Breast epithelium (tissue), 4 donors: ENCODE data around the gene TGDS. TPM values are rescaled to one million over a fixed set of nuclear protein-coding genes. Genes with fewer than 3 reads are reported as not detected.

Source experiments
- DNase-seq, 2 donors: peaks; one replicate each; pipeline ENCODE4 v3.0.0-alpha.2; 2019; ENCODE audit warnings: low spot score in 2 of 2
- H3K27ac ChIP-seq, 2 donors: fragments of 200-600 bp; sonication (generic) in 1 of 2; one replicate each; pipeline ENCODE4 v1.5.1; 2016 to 2019; ENCODE audit warnings: mild to moderate bottlenecking in 1 of 2
- H3K27me3 ChIP-seq, 2 donors: fragments of 200-600 bp; sonication (generic) in 1 of 2; one replicate each; pipeline versions ENCODE4 v1.5.1 to v1.6.0; 2017 to 2019; ENCODE audit warnings: control low read depth in 1 of 2, mild to moderate bottlenecking in 1 of 2
- H3K36me3 ChIP-seq: fragments of 200-600 bp; one replicate; pipeline ENCODE4 v1.5.1; 2019
- H3K4me1 ChIP-seq, 2 donors: fragments of 200-600 bp; sonication (generic); one replicate each; pipeline ENCODE4 v1.5.1; 2016 to 2019; ENCODE audit warnings: control low read depth in 1 of 2
- H3K4me3 ChIP-seq, 3 donors: fragments of 200-600 bp; sonication (generic); 1 replicate in 2 of 3; 2 replicates in 1 of 3; pipeline ENCODE4 v1.5.1; 2016 to 2019; ENCODE audit warnings: mild to moderate bottlenecking in 3 of 3, moderate library complexity in 2 of 3
- H3K9me3 ChIP-seq, 2 donors: fragments of 200-600 bp; sonication (generic) in 1 of 2; one replicate each; pipeline ENCODE4 v1.5.1; 2016 to 2019; ENCODE audit warnings: control low read depth in 1 of 2
- CTCF ChIP-seq, 3 donors: fragments of 450-650 bp; IDR thresholded peaks; one replicate each; pipeline ENCODE4 v1.5.1; 2016 to 2017; ENCODE audit warnings: antibody characterized with exemption in 3 of 3, mild to moderate bottlenecking in 3 of 3, moderate library complexity in 3 of 3
- POLR2A ChIP-seq: fragments of 450-650 bp; IDR thresholded peaks from one replicate; pipeline ENCODE4 v1.6.1; 2016; ENCODE audit warnings: antibody characterized with exemption, mild to moderate bottlenecking, moderate library complexity
- POLR2AphosphoS5 ChIP-seq, 3 donors: sonication (generic); formaldehyde crosslinking; IDR thresholded peaks; one replicate each; pipeline ENCODE4 v1.6.1; 2017; ENCODE audit warnings: antibody characterized with exemption in 3 of 3
- intact Hi-C: fragments of 100-400 bp; cut with DNase I; formaldehyde crosslinking; loops from one replicate; pipeline ENCODE4 v1.15.1; 2023; ENCODE audit warnings: low total_unique reads
- total RNA-seq, 3 donors: library from RNA; depleted of rRNA; stranded (reverse); fragments of >200 nt; gene quantifications; one replicate each; pipeline ENCODE4 v1.1.0, GENCODE V29; 2016

The TGDS gene
- total RNA-seq, 3 donors from 2014 or later: 12.1 to 21.2 (median 12.5) TPM

- Histone ChIP-seq H3K4me1 (no peaks in the 10 kb centered on the region), H3K4me3 (peak overlapping the region; percentile 63 to 74 (median 72)), H3K27me3 (no peaks in the 10 kb centered on the region), H3K9me3 (no peaks in the 10 kb centered on the region), H3K36me3 (no peaks in the 10 kb centered on the region), H3K27ac (peak overlapping the region; percentile 91 to 94)
- intact Hi-C loops: no loop called here
- TF ChIP-seq POLR2AphosphoS5 (IDR thresholded peaks at IDR 0.05) (no peak), POLR2A (no peak), CTCF (IDR thresholded peaks at IDR 0.05) (no peak)
- DNase-seq: no peak
These were observed 47.6 kb downstream of the TGDS start for GRCh38 chr13:94548382-94548781.

DNA sequence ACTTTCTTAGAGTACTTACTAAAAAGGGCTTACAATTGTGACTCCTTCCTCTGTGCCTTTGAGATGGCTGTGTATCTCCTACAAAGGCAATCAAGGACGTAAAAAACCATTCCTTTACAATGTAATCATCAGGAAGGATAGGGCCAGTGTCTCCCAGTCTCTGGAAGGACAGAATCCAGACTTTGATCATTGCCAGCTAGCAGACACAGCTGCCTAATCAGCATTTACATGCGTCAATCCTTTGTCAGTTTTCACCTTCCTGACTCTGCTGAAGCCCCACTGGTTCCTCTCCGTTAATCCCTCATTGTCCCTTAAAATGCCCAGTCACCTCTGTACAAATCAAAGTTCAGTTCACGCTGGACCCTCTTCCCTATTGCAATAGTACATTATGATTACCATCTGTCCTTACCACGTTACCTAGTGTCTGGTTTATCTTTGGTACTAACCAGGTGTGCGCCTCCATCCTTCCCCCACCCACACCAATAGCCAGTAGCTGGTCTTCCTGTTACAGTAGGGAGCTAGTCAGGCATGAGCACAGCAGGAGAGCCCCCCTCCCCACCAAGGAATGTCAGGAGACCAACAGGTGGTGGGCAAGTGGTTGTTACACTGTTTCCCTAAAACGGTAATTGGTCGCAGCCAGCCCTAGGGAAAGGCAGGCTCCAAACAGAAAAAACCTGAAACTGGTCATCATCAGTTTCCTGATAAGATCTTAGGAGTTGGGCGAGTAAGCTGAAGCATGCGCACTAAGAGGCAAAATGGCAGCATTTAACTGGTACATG is 49.7 kb downstream of the TGDS start:
- TF ChIP-seq POLR2A (no peak), CTCF (IDR thresholded peaks at IDR 0.05) (no peak), POLR2AphosphoS5 (IDR thresholded peaks at IDR 0.05) (no peak)
- Histone ChIP-seq H3K4me1 (no peaks in the 10 kb centered on the region), H3K9me3 (no peaks in the 10 kb centered on the region), H3K27ac (no peak overlapping the region), H3K36me3 (no peaks in the 10 kb centered on the region), H3K4me3 (no peak overlapping the region), H3K27me3 (no peaks in the 10 kb centered on the region)
- intact Hi-C loops: no loop called here
- no peak for DNase-seq

DNA sequence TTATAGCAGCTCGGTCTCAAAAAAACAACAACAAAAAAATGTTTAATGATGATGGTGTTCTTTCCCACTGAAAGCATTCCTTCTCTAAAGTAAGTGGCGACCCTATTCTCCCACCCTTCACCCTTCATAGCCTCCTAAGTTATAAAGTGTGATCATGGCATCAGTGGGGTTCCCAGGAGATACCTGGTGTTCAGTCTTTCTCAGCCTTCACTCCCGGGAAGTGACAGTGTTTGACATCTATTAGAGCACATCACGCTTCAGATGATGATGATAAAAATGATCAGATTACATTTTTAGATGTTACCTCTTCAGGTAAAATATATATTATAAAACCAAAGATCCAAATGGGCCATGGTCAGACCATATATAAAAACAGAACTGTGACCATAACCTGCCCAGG is 51.0 kb downstream of the TGDS start:
- Histone ChIP-seq H3K27ac (no peak overlapping the region), H3K27me3 (no peaks in the 10 kb centered on the region), H3K4me1 (no peaks in the 10 kb centered on the region), H3K4me3 (no peak overlapping the region), H3K9me3 (no peaks in the 10 kb centered on the region), H3K36me3 (no peaks in the 10 kb centered on the region)
- TF ChIP-seq POLR2A (no peak), POLR2AphosphoS5 (IDR thresholded peaks at IDR 0.05) (no peak), CTCF (IDR thresholded peaks at IDR 0.05) (no peak)
- DNase-seq: no peak
- intact Hi-C loops: no loop called here

DNA sequence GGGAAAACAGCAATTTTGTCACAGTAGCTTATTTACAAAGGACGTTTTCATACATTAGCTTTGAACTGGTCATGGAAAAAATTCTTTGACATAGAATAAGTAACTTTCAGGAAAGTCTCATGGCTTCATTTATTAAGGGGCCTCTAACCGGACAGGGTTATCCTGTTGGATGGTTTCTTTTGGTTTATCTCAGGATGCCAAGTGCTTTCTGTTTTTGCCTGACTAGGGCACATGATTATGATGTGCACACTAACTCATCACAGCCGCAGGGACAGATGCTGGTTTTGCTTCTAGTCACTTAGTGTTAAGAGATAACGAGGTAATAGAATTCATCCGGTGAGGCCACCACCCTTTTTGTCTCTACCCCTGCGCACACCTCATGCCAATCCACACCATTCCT is 53.0 kb downstream of the TGDS start:
- intact Hi-C loops: no loop called here
- Histone ChIP-seq H3K27me3 (no peaks in the 10 kb centered on the region), H3K9me3 (no peaks in the 10 kb centered on the region), H3K4me1 (no peaks in the 10 kb centered on the region), H3K36me3 (no peaks in the 10 kb centered on the region), H3K4me3 (no peak overlapping the region), H3K27ac (no peak overlapping the region)
- TF ChIP-seq POLR2A: no peak
- DNase-seq: no peak

DNA sequence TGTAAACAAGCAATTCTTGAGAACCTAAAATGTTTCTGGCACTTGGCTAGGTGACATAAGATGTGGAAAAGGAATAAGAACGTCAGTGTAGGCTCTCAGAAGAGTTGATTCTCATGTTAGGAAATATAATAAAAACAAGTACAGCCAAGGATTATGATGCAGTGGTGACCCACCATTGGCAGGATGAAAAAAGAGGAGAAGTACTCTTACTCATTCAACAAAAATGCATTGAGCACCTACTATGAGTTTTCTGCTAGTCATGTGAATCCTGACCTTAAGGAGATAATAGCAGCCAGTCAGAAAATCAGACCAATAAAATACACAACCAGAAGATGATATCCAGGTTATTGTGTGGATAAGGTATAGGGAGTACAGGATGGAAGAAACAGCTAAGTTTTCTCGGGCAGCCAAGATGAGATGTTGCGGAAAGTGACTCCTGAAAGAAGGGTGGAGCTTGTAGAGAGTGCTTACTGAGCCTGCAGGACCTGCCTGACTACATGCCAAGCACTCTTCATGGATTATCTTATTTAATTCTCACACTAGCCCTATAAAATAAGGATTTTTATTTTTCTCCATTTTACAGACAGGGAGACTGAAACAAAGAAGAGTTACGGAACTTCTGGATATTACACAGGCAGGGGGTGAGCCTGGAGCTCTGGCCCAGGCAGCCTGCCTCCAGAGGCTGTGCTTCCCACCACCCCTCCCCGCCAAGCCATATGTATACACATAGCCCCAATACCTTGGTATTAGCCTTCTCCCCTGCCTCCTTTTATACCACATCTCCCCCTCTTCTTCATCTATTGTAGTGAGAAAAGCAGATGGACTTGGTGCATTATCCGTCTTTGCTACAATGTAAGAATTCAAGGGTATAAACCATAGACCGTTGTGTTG is 58.0 kb downstream of the TGDS start:
- intact Hi-C loops: no loop called here
- no peak for DNase-seq
- TF ChIP-seq POLR2A (no peak), CTCF (IDR thresholded peaks at IDR 0.05) (no peak), POLR2AphosphoS5 (IDR thresholded peaks at IDR 0.05) (no peak)
- H3K36me3 ChIP-seq: no peaks in the 10 kb centered on the region
- H3K27ac ChIP-seq: no peak overlapping the region
- H3K9me3 ChIP-seq: no peaks in the 10 kb centered on the region
- no peak overlapping the region for H3K4me3 ChIP-seq
- H3K4me1 ChIP-seq: no peaks in the 10 kb centered on the region
- no peaks in the 10 kb centered on the region for H3K27me3 ChIP-seq
